Right kidney (tissue), 9 donors: Measurements from ENCODE around the gene PATE3.

ENCODE experiments used
- DNase-seq: peaks from one replicate; pipeline ENCODE4 v3.0.0-alpha.2; 2016
- long read RNA-seq, 8 donors: transcript quantifications; one replicate each; lab custom pipeline, GENCODE V29; 2026

PATE3 gene
- long read RNA-seq, donor 1, result 0 reads
- long read RNA-seq, donor 2, result 0 reads
- long read RNA-seq, donor 3, result 0 reads
- long read RNA-seq, donor 4, result 0 reads
- long read RNA-seq, donor 5, result 0 reads
- long read RNA-seq, donor 6, result 0 reads
- long read RNA-seq, donor 7, result 0 reads
- long read RNA-seq, donor 8, result 0 reads

GRCh38 chr11:125787827-125788226 is at the start of gene PATE3:
PATE3 (plus strand) TSS chr11:125788127; CDS start chr11:125788152, 25 bp downstream.
- DNase-seq, result no peak

- no peak for DNase-seq
Observed at GRCh38 chr11:125740617-125741016, 47.3 kb upstream of the PATE3 start.

- DNase-seq, result no peak
Observed at GRCh38 chr11:125743681-125744080, 44.2 kb upstream of the PATE3 start.

- DNase-seq, result no peak
Observed at GRCh38 chr11:125745979-125746378, 41.9 kb upstream of the PATE3 start, which contains the start of gene PATE1. PATE1 (plus strand) TSS chr11:125746279; CDS start chr11:125746305, 26 bp downstream.

GRCh38 chr11:125750629-125751028 is 37.3 kb upstream of the PATE3 start:
- DNase-seq, result no peak

DNA sequence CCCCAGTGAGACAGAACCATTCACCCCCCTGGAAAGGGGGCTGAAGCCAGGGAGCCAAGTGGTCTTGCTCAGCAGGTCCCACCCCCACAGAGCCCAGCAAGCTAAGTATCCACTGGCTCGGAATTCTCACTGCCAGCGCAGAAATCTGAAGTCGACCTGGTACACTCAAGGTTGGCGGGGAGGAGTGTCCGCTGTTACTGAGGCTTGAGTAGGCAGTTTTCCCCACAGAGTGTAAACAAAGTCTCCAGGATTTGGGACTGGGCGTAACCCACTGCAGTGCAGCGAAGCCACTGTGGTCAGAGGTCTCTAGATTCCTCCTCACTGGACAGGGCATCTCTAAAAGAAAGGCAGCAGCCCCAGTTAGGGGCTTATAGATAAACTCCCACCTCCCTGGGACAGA is 31.9 kb upstream of the PATE3 start:
- DNase-seq, result no peak

DNA sequence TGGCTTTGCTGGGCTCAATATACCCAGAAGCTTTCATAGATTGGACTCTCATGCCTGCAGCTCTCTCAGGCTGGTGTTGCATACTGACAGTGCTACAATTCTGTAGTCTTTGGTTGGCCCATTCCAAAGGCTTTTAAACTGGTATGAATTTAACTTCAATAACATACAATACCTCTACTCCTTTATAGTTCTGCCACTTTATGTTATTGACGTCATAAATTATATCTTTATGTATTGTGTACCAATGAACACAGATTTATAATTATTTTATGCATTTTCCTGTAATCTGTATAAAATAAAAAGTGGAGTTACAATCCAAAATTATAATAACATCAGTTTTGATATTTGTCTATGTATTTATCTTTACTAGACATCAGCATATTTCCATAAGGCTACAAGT is 25.5 kb upstream of the PATE3 start:
- no peak for DNase-seq

DNA sequence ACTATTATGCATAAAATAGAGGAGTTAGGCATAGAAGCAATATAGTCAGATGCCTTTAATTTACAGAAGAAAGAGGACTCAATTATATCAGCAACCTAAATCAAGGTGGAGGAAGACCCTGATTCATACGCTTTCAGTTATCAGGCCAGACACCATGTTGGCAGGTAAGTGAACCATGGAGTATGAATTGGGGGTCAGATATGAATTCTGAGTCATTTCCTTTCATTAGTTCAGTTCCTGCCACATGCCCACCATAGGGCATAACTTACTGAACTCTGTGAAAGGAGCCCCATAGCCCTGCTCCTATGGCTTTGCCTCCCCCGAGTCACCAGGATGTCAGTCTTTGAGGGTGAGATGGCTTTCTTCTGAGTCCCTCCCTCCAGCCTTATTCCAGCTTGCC is 24.4 kb upstream of the PATE3 start:
- DNase-seq, result no peak

GRCh38 chr11:125766251-125766650 is 21.7 kb upstream of the PATE3 start:
- no peak for DNase-seq

- no peak for DNase-seq
Observed at GRCh38 chr11:125768336-125769046, 19.4 kb upstream of the PATE3 start.

GRCh38 chr11:125770583-125770982 is 17.3 kb upstream of the PATE3 start:
- no peak for DNase-seq

- no peak for DNase-seq
Observed at GRCh38 chr11:125772834-125773505, 15.0 kb upstream of the PATE3 start.

DNA sequence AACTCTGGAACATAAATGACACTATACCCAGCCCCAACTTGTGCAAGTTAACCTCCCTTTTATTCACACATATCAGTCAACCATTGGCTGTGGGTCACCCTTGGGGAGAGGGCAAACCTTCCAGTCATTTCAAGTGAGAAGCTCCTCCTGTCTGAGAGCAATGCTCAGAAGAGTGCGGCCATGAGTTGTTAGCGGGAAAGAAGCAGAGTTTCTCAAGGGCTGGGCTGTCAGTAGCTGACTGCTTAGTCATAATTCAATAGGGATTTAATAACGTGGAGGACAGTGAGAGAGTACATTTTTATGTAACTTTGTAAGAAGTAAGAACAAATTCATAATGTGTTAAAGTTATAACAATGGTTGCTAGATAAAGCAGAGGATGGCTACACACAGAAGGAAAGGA is 14.4 kb upstream of the PATE3 start:
- DNase-seq, result no peak

GRCh38 chr11:125777309-125777708 is 10.6 kb upstream of the PATE3 start:
- DNase-seq, result no peak

DNA sequence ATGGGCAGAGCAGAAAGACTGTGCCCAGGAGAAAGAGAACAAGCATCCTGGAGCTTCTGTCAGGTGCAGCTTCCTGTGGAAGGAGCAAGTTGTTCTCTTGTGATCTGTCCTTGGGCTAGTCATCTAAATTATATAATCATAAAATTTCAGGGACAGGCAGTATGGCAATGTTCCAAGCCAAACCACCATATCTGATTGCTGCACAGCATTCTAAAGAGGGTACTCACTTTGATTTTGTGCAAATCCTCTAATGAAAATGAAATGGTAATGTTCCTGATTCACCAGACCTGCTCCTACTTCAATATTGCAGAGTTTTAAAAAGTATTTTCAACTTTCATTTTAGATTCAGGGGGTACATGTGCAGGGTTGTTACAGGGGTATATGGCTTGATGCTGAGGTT is 9.2 kb upstream of the PATE3 start, which contains the start of gene PATE2:
PATE2 (minus strand) TSS at position 101 of the 400 bp plus-strand sequence; CDS start at position 46, 55 bp downstream.
- no peak for DNase-seq

GRCh38 chr11:125784678-125785077 is 3.2 kb upstream of the PATE3 start:
- no peak for DNase-seq

DNA sequence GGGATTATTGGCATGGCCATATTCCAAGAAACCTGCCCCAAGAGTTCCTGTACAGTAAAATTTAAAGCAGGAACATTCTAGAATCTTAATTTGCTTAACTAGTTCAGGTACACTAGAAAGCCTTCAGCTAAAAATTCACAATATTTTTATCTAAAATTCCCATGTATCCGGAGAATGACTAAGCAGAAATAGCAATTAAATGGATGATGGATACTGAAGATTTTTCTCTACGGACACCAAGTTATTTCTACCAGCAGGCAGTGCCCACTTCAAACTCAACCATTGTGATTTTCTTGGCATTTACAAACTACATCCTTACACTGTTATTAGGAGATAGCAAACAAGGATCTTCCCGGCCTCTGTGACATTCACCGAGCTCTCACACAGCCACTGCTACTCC is 2.9 kb downstream of the PATE3 start:
- no peak for DNase-seq

- no peak for DNase-seq
Observed at GRCh38 chr11:125797641-125798040, 9.7 kb downstream of the PATE3 start.

- DNase-seq, result no peak
Observed at GRCh38 chr11:125799808-125800207, 11.9 kb downstream of the PATE3 start.

GRCh38 chr11:125802387-125802786 is 14.5 kb downstream of the PATE3 start:
- DNase-seq, result no peak

DNA sequence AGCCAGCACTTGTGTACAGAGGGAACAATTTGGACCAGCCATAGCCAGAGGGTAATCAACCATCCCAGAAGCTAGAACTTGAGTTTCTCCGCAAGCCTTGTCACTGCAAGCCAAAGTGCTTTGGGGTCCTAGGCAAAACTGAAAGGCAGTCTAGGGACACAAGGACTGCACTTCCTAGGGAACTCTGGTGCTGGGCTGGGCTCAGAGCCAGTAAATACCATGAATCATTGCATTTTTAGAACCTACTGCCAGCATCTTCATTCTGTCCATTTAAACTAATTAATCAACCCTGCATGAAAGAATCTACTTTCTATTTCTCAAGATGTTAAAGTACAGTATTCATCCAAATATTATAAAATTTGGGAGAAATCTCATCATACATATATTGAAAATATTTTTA is 20.0 kb downstream of the PATE3 start:
- DNase-seq, result no peak

GRCh38 chr11:125833016-125833415 is 45.1 kb downstream of the PATE3 start, which contains the start of gene PATE4:
PATE4 (plus strand) TSS chr11:125833316; CDS start chr11:125833360, 44 bp downstream.
- no peak for DNase-seq

- DNase-seq, result no peak
Observed at GRCh38 chr11:125835748-125836147, 47.8 kb downstream of the PATE3 start.
